Activated gamma-delta T cell treated with anti-CD3 and anti-CD28 coated beads, Interleukin-2, amount 50 U/mL, for 16 hours (primary cell): Measurements from ENCODE around the gene ZSWIM6.

Experiments
- DNase-seq: peaks from one replicate; pipeline ENCODE4 v3.0.0-alpha.2; 2020; ENCODE audit warnings: low read depth

ZSWIM6 gene

DNA sequence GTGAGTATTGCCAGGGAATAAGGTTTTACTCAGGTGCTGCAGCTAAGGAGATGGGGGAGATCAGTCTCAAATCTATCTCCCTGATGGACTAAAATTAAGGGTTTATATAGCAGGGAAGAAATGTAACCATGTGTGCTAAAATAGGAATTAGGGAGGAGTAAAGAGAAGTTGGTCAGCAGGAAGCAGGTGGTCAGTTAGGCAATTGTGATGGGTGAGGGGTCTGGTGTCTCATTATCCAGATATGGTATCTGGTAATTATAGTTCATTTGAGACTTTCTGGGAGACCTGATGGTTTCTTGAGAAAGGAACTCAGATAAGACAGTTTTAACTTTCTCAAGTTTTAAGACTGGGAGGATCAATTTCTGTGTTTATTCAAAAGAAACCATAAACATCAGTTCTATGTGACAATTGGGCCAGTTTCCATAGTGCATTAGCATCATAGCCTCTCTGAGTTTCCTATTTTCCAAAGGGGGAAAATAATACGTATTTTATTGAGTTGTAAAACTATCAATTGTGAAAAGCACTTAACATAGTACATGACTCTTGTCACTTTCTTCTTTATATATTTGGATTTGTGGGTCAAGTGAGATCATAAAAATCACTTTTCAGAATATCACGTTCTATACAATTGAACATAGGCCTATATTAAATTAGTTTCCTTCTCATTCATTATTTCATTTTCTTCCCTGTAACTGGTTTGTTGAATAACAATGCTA is 115.9 kb downstream of the ZSWIM6 start:
- no peak for DNase-seq

DNA sequence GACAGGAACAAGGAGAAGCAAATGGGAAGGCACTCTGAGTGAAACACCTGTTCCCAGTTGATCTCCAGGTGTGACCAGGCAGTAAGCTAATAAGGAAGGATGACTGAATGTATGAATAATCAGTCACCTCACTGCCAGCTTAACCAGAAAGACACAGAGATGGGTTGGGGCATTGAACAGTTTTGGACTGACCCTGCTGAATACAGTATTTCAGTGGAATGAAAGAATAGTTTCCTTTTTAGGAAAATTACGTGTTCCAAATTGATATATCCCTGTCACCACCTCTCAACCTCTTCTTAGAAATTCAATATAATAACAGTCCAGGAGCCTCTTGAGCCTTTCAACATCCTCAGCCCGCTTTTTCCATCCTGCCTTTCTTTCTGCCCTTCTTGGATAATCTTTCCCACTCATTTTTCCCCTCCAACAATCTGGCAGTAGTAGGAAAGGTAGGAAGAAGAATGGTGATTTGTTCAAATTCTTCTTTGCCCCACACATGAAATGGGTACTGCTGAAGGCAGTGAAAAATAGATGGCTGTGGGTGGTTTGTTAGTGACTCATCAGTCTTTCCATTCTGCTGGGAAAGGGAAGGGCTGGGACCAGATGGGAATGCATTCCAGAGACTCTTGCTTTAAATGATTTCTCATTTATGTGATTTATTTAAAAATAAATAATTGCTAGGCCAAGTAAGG is 117.9 kb downstream of the ZSWIM6 start:
- no peak for DNase-seq

DNA sequence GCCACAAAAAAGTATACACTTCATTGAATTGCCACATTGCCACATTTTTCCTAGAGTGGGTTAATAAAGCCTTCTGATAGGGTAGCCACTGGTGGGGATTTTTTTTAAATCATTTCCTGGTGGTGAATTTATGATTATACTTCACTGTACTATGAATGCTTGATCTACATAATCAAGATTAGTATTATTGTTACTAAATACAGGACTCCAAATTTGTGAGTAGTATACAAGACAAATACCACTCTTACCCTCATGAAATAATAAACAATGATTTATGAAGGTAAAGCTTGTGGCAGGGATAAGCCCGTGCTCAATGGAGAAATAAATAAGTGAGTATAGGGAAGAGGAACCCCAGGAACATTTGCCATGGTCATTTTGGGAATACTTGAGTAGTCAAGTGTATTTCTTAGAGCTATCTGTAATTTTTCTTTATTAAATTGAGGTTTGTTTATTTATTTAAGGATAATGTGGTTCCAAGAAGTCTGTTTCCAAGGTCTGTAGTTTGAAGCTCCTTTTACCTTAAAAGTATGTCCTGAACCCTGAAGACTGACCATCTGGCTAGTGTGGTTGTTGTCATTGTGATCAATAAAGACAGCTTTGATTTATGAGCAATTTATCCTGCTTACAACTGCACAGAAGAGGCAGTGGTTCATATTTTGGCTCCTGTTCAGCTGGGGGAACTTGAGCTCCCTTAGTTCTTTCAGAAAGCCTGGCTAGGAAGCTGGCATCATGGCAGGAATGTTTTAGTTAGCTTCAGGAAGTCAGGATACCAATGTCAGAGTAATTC is 118.6 kb downstream of the ZSWIM6 start:
- no peak for DNase-seq

DNA sequence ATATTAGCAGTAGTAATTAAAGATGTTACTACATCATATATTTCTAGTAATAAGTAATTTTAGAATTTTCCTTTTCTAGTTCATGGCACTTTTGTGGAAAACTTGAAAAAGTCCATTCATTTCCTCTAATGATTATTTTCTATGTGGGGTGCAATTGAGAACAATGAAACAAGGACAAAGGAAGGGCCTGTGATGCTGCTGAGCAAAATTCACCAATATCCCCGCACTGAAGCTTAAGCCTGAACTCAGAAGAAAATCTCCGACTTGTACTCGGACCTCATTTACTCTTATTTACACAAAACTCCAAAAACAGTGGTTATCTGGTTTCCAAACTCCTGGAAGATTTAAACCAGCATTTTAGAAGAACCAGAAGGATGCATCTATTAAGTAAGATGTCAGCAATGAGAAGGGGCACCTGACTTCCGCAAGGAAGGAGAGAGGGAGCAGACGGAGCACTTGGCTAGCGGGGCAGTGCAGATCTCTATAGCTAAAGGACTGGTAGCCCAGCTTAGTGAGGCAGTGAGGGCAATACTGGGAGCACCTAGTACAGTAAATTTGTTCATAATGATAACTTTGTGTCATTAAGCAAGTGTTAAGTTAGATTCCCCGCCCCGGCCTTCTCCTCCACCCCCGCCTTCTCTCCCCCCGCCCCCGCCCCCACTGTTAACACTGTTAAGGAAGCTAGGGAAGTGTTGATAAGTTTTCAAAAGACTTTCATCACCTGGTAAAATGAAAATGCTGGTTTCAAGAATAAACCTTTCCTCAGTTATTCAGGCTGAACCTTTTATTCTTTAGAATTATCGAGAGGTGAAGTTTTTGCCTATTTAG is 123.3 kb downstream of the ZSWIM6 start:
- no peak for DNase-seq

DNA sequence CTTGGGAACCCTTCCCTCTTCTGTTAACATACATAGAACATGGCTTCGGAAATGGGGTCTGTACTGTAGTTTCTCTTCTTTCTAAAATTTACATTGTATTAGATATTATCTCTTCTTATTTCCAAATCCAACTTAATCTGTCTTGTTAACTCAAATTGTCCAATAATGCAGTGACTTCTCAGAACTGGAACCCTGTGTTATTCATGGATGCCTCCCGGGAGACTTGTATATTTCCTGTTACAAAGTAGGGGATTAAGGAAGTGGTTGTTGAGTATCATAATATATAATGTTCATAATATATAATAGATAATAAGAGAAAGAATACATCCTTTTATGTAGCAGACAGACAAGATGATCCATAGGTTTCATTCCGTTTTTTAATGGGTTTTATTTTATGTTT is 128.4 kb downstream of the ZSWIM6 start:
- DNase-seq: no peak

DNA sequence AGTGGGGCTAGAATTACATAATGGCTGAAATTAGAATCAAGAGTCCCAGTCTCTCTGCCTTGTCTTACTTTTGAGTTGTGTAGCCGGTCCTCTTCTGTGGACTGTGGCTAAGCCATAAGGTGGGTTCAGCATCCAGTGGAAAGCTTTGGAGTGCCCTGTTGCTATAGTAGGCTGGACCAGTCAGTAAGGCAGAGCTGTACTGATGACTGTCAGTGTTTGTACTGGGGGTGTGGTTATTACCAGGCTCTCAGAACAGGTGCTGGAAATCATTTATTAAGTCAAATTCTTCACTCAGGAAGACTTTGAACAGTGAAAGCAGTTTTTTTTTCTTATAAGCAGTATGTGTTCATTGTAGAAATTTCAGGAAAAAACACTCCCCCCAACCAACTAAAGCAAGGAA is 129.4 kb downstream of the ZSWIM6 start:
- no peak for DNase-seq

DNA sequence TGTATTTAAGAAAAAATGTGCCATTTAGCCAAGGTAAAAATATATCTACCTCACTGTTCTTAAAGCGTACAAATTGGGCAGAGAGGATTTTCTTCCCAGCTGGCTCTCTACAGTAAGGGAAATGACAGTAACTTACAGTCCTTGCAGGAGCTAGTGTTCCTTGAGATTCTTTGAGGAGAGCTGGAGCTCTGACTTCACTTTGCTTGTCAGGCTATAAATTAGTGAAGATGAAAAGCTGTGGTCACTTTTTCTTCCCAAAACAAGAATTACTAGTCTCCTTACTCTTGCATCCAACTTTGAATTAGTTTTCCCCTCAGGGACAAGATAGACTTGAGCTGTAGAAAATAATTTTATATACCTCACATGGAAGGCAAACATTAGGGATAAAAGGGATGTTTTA is 129.9 kb downstream of the ZSWIM6 start:
- DNase-seq: no peak

DNA sequence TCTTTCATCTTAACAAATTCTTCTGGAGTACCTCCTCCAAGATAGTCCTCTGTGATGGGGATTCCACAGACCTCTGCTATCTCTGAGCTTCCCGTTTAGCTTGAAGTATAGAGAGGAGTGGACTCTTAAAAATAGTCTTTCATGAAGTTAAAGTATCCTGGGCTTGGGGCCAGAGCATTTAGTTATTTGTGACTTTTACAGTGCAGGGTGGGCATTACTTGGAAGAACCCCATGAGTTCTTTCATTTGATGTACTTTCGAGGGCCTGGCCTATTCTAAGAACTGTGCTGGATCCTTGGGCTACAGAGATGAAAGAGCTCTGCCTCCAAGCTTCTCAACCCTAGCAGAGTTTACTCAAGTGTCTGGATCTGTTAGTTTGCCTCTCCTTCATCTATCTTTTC is 131.5 kb downstream of the ZSWIM6 start:
- no peak for DNase-seq

DNA sequence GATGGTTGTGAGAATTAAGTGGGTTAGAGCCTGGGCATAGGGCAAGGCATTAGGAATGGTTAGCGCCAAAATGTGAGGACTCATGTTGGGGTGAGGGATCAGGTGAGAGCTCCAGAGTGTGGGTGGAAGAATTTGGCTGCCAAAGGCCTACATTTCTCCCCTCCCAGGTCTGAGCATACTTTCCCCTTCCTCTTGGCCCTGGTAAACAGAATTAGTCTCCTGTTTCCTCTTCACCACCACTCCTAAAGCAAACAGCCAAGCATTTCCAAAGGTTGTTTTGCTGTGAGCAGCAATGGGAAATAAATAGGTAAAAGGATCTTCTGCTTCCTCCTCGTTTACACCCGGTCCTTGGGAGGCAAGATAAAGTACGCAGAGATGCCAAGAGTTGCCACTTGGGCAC is 132.5 kb downstream of the ZSWIM6 start:
- no peak for DNase-seq

DNA sequence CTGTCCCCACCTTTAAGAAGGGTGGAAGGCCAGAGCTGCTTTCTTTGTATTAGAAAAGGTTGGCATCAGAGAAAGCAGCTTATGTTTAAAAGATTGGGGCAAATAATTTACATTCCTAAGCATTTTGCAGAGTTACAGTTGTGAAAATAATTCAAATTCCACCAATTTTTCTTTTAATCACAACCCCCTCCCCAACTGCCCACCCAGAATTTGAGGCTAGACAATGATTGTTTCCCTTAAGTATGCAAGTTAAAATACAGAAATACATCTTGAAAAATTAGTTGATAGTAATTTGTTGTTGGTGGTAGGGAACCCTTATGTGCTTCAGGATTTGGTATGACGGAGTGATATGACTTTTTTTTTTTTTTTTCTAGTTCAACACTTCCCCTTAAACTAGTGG is 133.0 kb downstream of the ZSWIM6 start:
- DNase-seq: no peak

DNA sequence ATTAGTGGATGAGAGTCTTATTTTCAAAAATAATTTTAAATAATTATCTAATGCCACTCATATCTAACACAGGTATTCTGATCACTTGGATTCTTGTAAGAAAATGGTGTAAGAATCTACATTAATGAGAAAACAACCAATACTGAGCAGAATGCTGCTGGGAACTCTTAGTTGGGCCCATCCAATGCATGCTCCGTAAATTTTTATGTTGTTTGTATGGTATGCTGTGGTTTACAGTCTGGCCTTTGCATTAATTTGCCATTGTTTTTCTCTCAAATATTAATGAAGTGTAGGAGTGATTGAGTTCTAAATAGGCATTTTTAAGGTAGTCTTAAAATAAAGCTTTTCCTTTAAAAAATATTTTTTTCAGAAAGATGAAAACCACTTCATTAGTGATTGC is 133.4 kb downstream of the ZSWIM6 start:
- no peak for DNase-seq

DNA sequence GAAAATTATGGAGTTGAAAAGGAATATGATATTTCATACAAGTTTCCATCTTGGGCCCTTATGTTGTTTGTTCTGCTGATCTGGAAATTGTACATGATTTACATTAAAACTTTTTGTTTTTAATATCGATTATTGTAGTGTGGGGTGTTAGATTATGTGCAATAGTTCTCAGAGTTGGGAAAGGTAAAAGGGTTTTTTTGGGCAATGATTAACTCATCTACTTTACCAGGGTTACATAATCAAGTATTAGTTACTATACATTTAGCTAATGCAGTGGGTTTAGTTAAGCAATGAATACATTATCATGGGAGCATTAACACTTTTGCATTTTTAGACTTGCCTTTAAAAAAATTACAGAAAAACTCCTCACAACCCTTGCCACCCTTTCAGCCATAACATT is 134.0 kb downstream of the ZSWIM6 start:
- no peak for DNase-seq

DNA sequence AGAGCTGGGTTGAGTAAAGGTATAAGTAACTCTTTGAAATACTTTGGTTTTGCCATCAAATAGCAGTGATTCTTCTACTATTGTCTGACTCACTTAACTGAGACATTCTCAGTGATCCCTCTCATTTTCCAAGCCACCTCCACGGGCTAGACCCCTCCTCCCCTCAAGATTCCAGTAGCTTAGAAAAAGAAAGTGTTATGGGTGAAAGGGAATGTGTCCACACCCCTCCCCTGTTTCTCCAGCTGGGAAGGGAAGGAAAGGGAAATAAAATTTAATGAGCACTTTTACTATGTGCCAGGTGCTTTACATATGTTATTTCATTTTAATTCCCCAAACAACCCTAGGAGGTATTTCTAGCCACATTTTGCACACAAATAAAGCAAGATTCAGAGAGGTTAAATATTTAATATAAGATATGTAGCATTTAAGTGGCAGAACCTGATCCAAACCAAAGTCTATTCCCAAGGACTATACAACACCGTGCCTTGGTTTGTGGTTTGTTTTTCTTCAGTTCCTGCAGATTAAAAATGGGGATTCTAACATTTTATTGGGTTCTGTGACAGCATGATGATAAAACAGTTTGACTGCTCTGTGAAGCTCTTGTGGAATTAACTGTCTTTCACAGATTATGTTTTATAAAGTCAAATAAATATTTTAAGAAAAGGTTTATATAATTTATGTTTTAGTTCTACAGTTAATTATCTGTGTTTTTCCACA is 135.9 kb downstream of the ZSWIM6 start:
- no peak for DNase-seq

DNA sequence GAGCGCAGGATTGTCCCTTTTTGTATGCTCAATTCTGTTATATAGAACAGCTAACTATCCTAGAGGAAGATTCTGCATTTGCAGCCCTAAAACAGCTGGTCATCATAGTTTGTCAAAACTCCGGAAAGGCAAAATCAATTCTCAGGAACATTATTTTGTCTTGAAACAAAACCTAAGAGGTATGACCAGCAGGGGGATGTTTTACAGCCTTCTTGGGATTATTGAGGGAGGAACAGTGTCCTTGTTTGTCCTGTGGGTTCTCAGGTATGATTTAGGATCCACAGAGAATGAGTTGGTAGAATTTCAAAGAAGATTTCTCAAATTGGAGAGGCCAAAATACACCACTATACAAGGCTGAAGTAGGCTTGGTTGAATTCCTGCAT is 136.4 kb downstream of the ZSWIM6 start:
- no peak for DNase-seq

DNA sequence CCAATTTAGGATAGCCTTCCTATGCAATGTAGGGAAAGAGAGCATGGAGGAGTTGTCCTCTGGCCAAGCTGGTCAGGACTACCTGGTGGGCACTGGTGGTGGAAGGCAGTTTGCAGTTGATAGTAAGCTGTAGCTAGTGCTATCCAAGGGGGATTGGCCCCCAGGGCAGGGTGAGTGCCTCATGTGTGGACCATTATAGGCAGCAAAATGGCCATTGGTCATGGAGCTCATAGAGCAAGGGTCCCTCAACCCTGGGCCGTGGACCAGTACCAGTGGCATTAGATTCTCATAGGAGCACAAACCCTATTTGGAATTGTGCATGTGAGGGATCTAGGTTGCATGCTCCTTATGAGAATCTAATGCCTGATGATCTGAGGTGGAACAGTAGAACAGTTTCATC is 139.3 kb downstream of the ZSWIM6 start:
- no peak for DNase-seq

DNA sequence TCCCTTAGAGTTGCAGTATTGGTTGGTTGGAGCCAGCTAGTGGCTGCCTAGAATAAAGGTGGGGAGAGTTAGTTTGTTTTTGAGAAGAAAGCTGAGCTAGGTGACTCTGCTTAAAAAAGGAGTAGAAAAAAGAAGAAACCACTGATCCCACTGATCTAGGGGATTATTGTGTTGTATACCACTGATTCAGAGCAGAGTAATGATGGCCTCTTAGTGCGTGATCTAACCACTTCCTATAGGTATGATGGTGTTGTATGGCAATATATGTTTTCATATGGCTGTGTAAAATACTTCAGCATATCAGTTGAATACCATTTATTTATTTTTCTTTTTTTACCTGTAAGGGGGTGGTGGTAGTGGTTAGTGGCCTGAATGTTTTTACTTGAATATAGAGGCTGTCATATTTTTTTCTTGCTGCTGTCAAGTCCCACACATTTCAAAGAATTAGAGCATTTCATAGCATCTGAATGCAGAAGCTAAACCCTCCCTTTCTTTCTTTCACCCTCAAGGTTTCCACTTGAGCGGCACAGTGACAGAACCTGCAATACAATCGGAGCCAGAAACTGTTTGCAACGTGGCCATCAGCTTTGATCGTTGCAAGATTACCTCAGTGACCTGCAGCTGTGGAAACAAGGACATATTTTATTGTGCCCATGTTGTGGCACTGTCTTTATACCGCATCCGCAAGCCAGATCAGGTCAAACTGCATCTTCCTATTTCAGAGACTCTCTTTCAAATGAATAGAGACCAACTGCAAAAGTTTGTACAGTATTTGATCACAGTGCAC is 140.3 kb downstream of the ZSWIM6 start:
- DNase-seq: no peak

DNA sequence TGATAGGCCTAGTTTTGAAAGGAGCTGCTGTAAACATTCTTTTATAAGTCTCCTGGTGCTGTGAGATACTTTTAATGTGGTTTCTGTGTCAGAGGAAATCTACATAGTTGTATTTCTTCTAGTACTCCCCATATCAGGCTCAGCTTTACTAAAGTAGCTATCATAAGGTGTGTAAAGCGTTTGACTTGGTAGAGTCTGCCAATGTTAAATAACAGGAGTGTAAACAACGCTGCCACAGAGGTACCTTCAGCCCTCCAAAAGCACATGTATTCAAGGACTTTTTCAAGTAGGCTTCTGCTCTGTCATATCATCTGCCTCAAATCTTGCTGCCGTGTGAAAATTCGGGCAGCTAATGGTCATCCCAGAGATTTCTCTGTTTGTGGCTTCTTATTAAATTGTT is 142.7 kb downstream of the ZSWIM6 start:
- DNase-seq: no peak

DNA sequence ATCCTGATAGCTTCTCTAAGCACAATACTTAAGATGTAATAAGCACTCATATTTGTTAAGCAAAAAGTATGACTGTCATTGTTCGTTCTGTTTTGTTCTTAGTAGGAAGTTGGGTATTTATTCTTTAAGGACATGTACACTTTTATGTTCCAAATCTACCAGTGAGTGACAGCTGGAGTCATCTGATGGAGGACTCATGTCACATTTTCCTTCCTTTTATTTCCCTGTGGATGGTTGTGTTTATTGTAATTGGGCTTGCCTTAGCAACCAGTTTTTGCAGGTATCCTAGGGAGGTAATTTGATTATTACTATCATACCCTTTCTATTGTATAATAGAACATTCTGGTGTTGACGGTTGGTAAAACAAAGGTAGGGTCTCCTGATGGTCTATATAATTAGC is 145.7 kb downstream of the ZSWIM6 start:
- DNase-seq: no peak

DNA sequence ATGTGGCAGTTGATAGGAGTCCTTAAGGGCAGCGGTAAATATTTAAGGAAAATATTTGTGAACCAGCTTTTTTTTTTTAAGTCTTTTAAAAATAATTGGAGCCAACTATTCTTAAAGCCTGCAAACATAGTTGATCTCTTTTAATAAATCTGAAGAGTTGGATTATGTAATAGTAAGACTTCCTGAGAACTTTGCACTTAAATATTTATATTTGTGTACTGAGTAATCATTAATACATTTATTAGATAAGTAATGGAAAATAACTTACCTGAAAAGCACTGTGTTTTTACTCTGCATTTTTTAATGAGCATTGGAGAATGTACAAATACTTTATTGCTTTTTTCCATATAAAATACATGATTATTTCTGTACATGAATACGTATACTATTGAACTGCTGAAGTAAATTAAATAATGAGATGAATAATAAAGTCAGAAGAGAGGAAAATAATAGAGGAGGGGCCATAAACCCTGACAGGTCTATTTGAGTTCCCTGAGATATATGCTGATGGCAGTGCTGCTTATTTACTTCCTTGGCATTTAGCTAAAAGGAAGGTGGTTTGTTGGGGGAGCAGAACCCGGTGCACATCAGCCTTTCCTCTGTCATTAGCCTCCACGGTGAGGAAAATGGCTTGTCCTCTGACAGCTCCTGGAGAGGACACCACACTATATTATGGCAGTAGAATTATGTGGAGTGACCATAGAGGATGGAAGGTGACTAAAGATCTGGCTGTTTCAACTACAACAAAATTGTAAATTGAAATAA is 148.0 kb downstream of the ZSWIM6 start:
- DNase-seq: no peak

DNA sequence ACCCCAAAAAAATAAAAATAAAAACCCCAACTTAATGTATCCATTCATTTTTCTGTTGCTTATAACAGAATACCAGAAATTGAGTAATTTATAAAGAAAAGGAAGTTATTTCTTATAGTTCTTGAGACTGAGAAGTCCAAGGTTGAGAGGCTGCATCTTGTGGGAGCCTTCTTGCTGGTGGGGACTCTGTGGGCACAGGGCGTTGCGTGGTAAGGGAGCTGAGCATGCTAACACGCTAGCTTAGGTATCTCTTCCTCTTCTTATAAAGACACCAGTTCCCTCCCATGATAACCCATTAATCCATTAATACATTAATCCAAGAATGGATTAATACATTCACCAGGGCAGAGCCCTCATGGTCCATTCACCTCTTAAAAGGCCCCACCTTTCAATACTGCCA is 150.9 kb downstream of the ZSWIM6 start:
- DNase-seq: no peak
